ENCODE data around the gene CFAP299. TPM values are rescaled to one million over a fixed set of nuclear protein-coding genes. Genes with fewer than 3 reads are reported as not detected.

Gene CFAP299
- total RNA-seq, 2 experiments from 2014 or later, result 0.63 to 3.7 TPM

DNA sequence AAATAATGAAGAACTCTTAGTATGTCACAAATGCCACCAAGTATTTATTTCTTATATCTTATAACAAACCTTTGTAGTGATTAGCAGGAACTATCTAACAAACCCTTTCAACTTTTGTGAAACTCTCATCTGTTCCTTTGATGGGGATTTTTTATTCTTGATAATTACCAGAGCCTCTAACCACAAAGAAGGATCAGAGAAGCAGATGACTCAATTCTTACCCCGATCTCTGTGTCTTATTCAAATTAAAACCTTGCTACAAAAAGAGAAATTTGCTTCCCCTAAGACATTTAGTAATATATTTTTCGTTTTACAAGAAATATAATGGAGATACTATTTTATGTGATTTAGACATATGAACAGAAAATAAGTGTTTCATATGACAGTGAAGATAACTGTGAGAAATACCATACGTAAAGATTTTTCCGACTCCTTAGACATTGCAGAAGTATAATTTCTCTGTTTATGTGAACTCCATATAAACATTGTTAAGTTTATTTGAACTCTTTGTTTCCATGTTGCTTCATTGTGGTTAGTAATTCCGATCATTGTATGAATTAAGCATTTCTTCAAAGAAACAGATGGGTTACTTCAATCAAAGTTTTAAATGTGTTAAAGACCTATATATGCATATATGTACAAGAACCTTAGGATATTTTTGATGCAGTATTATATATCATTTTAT is 205.4 kb downstream of the CFAP299 start:
- no peaks in the 10 kb centered on the region for H3K9me2 ChIP-seq (ENCODE audit: insufficient read depth, low read length)
- H3K4me2 ChIP-seq (ENCODE audit: low read length), result peak overlapping the region; percentile 48
- POLR2A ChIA-PET, result interaction anchor here (0.5 to 1.4 kb wide), 8 partner anchors 8 to 250 kb away, joined by 3 to 5 read pairs (median 4); no protein-coding TSS in a partner anchor
- peak overlapping the region; percentile 88 for H2AFZ ChIP-seq (ENCODE audit: low read length)
- CTCF ChIA-PET (ENCODE audit: unreplicated experiment), result no interaction called here
- H3K79me2 ChIP-seq (ENCODE audit: insufficient read depth, low read depth, low read length), result no peaks in the 10 kb centered on the region
- DNase-seq (ENCODE audit: low spot score), result peak; percentile 36
- H3K27ac ChIP-seq (ENCODE audit: low read depth, low read length, poor library complexity, severe bottlenecking), result no peak overlapping the region
- peaks cover 5% of the 10 kb centered on the region; the same call in 1 of the 2 replicates for H3K9me3 ChIP-seq (ENCODE audit: low read length)
- no peaks in the 10 kb centered on the region for H4K20me1 ChIP-seq (ENCODE audit: insufficient read depth, low read length)
- BruUV-seq (replicated peaks), result no TSS peak
- TF ChIP-seq, protein P1, sequence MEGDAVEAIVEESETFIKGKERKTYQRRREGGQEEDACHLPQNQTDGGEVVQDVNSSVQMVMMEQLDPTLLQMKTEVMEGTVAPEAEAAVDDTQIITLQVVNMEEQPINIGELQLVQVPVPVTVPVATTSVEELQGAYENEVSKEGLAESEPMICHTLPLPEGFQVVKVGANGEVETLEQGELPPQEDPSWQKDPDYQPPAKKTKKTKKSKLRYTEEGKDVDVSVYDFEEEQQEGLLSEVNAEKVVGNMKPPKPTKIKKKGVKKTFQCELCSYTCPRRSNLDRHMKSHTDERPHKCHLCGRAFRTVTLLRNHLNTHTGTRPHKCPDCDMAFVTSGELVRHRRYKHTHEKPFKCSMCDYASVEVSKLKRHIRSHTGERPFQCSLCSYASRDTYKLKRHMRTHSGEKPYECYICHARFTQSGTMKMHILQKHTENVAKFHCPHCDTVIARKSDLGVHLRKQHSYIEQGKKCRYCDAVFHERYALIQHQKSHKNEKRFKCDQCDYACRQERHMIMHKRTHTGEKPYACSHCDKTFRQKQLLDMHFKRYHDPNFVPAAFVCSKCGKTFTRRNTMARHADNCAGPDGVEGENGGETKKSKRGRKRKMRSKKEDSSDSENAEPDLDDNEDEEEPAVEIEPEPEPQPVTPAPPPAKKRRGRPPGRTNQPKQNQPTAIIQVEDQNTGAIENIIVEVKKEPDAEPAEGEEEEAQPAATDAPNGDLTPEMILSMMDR (conservative IDR thresholded peaks at IDR 0.05; ENCODE audit: low read length), result no peak
- TF ChIP-seq EZH2phosphoT487 (IDR thresholded peaks at IDR 0.05; ENCODE audit: borderline replicate concordance, low read depth, low read length), result no peak
- intact Hi-C loops (cut with micrococcal nuclease; ENCODE audit: unreplicated experiment), result no loop called here
- no peak overlapping the region for H3K4me3 ChIP-seq (ENCODE audit: low read depth, low read length, poor library complexity, severe bottlenecking)
- H3K4me1 ChIP-seq (ENCODE audit: insufficient read depth, low read length, poor library complexity, severe bottlenecking), result peaks cover 20% of the 10 kb centered on the region
- H3K36me3 ChIP-seq (ENCODE audit: insufficient read depth, low read length), result no peaks in the 10 kb centered on the region; the same call in 1 of the 2 replicates

DNA sequence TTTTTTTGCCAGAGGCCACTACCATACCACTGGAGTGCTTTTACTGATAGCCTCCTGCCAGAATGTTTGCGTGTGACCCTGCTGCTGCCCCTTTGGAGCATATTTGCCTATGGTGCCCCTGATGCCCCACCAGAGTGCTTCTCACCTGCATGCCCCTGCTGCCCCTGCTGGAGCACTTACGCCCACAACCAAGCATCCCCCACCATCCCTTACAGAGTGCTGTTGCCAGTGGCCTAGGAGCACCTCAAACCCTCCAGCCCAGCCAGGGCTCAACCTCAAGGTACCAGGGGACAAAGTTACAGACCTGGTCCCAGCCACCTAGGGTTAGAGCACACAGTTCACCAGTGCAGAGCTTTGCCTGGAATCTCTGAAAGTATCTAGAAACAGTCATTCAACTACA is 207.2 kb downstream of the CFAP299 start:
- Histone ChIP-seq H3K4me3 (ENCODE audit: low read depth, low read length, poor library complexity, severe bottlenecking) (no peak overlapping the region), H3K4me1 (ENCODE audit: insufficient read depth, low read length, poor library complexity, severe bottlenecking) (peaks cover 20% of the 10 kb centered on the region), H3K36me3 (ENCODE audit: insufficient read depth, low read length) (no peaks in the 10 kb centered on the region; the same call in 1 of the 2 replicates), H3K79me2 (ENCODE audit: insufficient read depth, low read depth, low read length) (no peaks in the 10 kb centered on the region), H3K9me2 (ENCODE audit: insufficient read depth, low read length) (no peaks in the 10 kb centered on the region), H3K9me3 (ENCODE audit: low read length) (no peaks in the 10 kb centered on the region; the same call in 1 of the 2 replicates), H2AFZ (ENCODE audit: low read length) (peak overlapping the region; percentile 12; the same call in 1 of the 2 replicates), H3K4me2 (ENCODE audit: low read length) (no peak overlapping the region), H3K27ac (ENCODE audit: low read depth, low read length, poor library complexity, severe bottlenecking) (no peak overlapping the region), H4K20me1 (ENCODE audit: insufficient read depth, low read length) (no peaks in the 10 kb centered on the region)
- DNase-seq (ENCODE audit: low spot score), result no peak
- TF ChIP-seq EZH2phosphoT487 (IDR thresholded peaks at IDR 0.05; ENCODE audit: borderline replicate concordance, low read depth, low read length), result no peak
- TF ChIP-seq, protein P1 (conservative IDR thresholded peaks at IDR 0.05; ENCODE audit: low read length), result no peak
- ChIA-PET CTCF (ENCODE audit: unreplicated experiment) (no interaction called here), POLR2A (interaction anchor here (1.5 kb wide), 1 partner anchor 13 kb away, joined by 4 read pairs; no protein-coding TSS in a partner anchor)
- intact Hi-C loops (cut with micrococcal nuclease; ENCODE audit: unreplicated experiment), result no loop called here
- no TSS peak for BruUV-seq (replicated peaks)

DNA sequence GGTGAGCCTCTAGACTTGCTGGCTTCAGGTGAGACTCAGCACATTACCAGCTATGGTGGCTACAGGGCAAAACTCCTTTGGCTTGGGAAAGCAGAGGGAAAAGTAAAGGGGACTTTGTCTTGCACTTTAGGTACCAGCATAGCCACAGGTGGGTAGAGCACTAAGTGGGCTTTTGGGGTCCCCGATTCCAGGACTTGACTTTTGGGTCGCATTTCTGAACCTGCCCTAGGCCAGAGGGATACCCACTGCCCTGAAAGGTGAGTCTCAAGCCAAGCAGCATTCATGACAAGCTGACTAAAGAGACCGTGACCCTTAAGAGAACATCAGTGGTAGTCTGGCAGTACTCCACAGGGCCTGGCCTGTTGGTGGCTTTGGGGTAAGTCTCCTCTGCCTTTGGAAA is 224.8 kb downstream of the CFAP299 start:
- Histone ChIP-seq H4K20me1 (ENCODE audit: insufficient read depth, low read length) (no peaks in the 10 kb centered on the region), H3K9me2 (ENCODE audit: insufficient read depth, low read length) (no peaks in the 10 kb centered on the region), H3K4me3 (ENCODE audit: low read depth, low read length, poor library complexity, severe bottlenecking) (no peak overlapping the region), H3K79me2 (ENCODE audit: insufficient read depth, low read depth, low read length) (no peaks in the 10 kb centered on the region), H3K4me1 (ENCODE audit: insufficient read depth, low read length, poor library complexity, severe bottlenecking) (no peaks in the 10 kb centered on the region), H3K9me3 (ENCODE audit: low read length) (peaks cover 28% of the 10 kb centered on the region; the same call in 1 of the 2 replicates), H3K27ac (ENCODE audit: low read depth, low read length, poor library complexity, severe bottlenecking) (no peak overlapping the region), H2AFZ (ENCODE audit: low read length) (no peak overlapping the region), H3K4me2 (ENCODE audit: low read length) (no peak overlapping the region), H3K36me3 (ENCODE audit: insufficient read depth, low read length) (no peaks in the 10 kb centered on the region; the same call in 1 of the 2 replicates)
- BruUV-seq (replicated peaks), result no TSS peak
- intact Hi-C loops (cut with micrococcal nuclease; ENCODE audit: unreplicated experiment), result no loop called here
- no peak for DNase-seq (ENCODE audit: low spot score)
- TF ChIP-seq, protein P1 (conservative IDR thresholded peaks at IDR 0.05; ENCODE audit: low read length), result no peak
- no peak for TF ChIP-seq EZH2phosphoT487 (IDR thresholded peaks at IDR 0.05; ENCODE audit: borderline replicate concordance, low read depth, low read length)
- POLR2A ChIA-PET, result interaction anchor here (1.1 kb wide), 1 partner anchor 28 kb away, joined by 3 read pairs; no protein-coding TSS in a partner anchor
- CTCF ChIA-PET (ENCODE audit: unreplicated experiment), result no interaction called here
